22Rv1 (cell line): ENCODE data around the gene COL4A1.

Experiments
- CTCF ChIP-seq: fragments of 450-650 bp; IDR thresholded peaks from 2 replicates; pipeline ENCODE4 v1.5.1; 2017; ENCODE audit warnings: mild to moderate bottlenecking
- ZFX ChIP-seq: fragments of 450-650 bp; IDR thresholded peaks from 2 replicates; pipeline ENCODE4 v1.6.1; 2017; ENCODE audit warnings: antibody characterized with exemption, borderline replicate concordance

DNA sequence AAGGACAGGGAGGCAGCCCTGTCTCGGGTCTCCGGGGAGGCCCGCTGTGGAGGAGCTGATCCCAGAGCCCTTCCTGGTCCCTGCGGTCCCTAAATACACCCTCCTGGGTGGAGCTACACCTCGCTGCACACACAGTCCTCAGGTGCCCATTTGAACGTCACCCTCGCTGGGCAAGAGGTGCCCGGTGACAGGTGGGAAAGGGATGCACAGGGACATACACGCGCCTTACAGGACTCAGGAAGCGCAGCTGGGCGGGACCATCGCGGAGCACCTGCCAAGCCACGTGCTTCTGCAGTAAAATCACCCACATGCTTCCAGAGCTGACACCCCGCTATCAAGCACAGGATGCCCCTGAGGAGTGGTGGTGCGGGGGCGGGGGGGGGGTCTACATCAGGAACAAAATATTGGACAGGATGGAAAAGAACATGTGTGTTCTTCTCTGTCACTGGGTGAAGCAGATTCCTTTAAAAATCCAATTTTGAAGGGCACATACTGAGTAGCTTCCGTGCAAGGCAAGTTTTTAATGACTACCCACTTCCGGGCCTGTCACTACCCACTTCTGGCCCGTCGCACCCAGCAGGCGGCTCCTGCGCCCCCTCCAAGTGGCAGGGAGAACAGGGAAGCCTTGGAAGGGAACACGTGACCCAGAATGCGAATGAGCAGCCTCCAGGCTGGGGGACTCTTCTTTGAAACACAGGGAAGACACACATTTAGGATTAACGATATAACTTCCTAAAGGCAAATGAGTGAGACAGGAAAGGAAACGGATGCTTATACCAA is 78.9 kb downstream of the COL4A1 start:
- no peak for TF ChIP-seq CTCF
- no peak for TF ChIP-seq ZFX
